GM12864 (cell line): ENCODE data around the gene TOR1AIP1.

Experiments
- DNase-seq: peaks from one replicate; pipeline ENCODE4 v3.0.0-alpha.2; 2011; ENCODE audit warnings: low read depth
- H3K4me3 ChIP-seq: 2 replicates; pipeline ENCODE4 v1.5.1; 2011; ENCODE audit warnings: mild to moderate bottlenecking, low read depth, low read length, control low read depth
- CTCF ChIP-seq: IDR thresholded peaks from 2 replicates; pipeline ENCODE4 v1.5.1; 2011; ENCODE audit warnings: low read depth, mild to moderate bottlenecking, moderate library complexity, low read length, control low read depth, inconsistent platforms; ENCODE audit errors: missing control alignments

Gene TOR1AIP1

GRCh38 chr1:179968994-179969919, 87.2 kb downstream of the TOR1AIP1 start:
- no peak for DNase-seq
- no peak overlapping the region for H3K4me3 ChIP-seq
- no peak for TF ChIP-seq CTCF
